ENCODE data around the gene PCDHGA2.
"Not testable (repeated sequence)": the region's sequence is repeated elsewhere in the genome, so short reads cannot be mapped to it uniquely, and the experiment has no call there.

The PCDHGA2 gene

DNA sequence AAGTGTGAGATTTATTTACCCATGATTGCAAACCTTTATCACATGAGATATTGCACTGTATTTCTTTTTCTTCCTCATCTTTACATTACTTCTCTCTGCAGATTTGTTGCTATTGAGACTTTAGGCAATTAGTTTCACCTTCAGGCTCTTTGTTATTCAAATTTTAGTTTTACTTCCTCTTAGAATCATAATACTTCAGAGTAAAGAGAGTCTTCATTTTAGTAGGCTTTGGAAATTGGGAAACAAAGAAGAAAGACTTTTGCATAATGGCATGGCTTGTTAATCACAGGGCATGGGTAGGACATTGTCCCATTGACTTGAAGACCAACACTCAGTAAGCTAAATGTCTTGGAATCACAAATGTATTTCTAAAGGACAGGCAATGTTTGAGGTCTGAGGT, 24.2 kb downstream of the PCDHGA2 start:
- Mint-ChIP-seq H3K27ac (no peak overlapping the region), H3K9me3 (peaks cover 19 to 54% of the 10 kb centered on the region in 2 donors), H3K4me1 (peaks cover 6% of the 10 kb centered on the region), H3K27me3 (peaks cover 89% of the 10 kb centered on the region), H3K4me3 (no peak overlapping the region)
- ATAC-seq (no peak), DNase-seq (no peak)

DNA sequence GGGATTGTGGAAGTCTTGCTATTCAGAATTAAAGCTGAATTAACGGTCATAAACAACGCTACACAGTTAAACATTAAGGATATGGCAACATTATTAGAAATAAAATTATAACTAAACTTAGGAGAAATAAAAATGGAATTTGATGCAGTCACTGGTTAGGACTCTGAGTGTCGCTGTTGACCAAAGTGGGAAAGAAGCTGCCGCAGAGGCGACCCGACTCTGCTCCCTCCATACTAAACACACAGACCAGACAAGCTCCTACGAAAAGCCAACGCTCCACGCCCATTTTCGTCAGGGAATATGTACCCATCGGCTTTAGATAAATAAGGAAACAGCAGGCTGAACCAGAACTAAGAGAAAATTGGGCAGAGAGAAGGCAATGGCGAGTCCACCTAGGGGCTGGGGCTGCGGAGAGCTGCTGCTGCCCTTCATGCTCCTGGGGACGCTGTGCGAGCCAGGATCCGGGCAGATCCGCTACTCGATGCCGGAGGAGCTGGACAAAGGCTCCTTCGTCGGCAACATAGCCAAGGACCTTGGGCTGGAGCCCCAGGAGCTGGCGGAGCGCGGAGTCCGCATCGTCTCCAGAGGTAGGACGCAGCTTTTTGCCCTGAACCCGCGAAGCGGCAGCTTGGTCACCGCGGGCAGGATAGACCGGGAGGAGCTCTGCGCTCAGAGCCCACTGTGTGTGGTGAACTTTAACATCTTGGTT, 25.5 kb downstream of the PCDHGA2 start, which contains the start of gene PCDHGA5:
TSS of gene PCDHGA5 (plus strand) at position 211 of the 709 bp plus-strand sequence. CDS start at position 380, 169 bp downstream.
- ATAC-seq (no peak), DNase-seq (no peak)
- Mint-ChIP-seq H3K27ac (peak within 1 kb of the TSS in 1 of 2 donors; percentile 88), H3K4me3 (peak within 1 kb of the TSS in 1 of 2 donors; percentile 10), H3K4me1 (peaks cover 6% of the 10 kb centered on the region), H3K27me3 (peaks cover 90% of the 10 kb centered on the region), H3K9me3 (peaks cover 14 to 54% of the 10 kb centered on the region in 2 donors)

DNA sequence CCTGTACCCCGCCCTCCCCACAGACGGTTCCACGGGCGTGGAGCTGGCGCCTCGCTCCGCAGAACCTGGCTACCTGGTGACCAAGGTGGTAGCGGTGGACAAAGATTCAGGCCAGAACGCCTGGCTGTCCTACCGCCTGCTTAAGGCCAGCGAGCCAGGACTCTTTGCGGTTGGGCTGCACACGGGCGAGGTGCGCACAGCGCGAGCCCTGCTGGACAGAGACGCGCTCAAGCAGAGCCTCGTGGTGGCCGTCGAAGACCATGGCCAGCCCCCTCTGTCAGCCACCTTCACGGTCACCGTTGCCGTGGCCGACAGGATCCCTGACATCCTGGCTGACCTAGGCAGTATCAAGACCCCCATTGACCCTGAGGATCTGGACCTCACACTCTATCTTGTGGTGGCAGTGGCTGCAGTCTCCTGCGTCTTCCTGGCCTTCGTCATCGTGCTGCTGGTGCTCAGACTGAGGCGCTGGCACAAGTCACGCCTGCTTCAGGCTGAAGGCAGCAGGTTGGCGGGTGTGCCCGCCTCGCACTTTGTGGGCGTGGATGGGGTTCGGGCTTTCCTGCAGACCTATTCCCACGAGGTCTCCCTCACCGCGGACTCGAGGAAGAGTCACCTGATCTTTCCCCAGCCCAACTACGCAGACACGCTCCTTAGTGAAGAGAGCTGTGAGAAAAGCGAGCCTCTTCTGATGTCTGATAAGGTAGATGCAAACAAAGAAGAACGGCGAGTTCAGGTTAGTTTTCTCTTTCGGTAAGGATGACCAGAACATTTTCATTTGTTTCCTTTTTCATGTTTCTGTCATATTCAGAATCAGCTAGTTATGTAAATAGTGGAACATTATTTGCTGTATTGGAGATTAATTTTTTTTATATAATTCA, 27.7 kb downstream of the PCDHGA2 start:
- peaks cover 16 to 51% of the 10 kb centered on the region in 2 donors for H3K9me3 Mint-ChIP-seq
- ATAC-seq, result no peak
- H3K4me1 Mint-ChIP-seq, result peaks cover 8% of the 10 kb centered on the region
- peaks cover 91% of the 10 kb centered on the region for H3K27me3 Mint-ChIP-seq
- no peak overlapping the region for H3K27ac Mint-ChIP-seq
- H3K4me3 Mint-ChIP-seq, result no peak overlapping the region
- no peak for DNase-seq

DNA sequence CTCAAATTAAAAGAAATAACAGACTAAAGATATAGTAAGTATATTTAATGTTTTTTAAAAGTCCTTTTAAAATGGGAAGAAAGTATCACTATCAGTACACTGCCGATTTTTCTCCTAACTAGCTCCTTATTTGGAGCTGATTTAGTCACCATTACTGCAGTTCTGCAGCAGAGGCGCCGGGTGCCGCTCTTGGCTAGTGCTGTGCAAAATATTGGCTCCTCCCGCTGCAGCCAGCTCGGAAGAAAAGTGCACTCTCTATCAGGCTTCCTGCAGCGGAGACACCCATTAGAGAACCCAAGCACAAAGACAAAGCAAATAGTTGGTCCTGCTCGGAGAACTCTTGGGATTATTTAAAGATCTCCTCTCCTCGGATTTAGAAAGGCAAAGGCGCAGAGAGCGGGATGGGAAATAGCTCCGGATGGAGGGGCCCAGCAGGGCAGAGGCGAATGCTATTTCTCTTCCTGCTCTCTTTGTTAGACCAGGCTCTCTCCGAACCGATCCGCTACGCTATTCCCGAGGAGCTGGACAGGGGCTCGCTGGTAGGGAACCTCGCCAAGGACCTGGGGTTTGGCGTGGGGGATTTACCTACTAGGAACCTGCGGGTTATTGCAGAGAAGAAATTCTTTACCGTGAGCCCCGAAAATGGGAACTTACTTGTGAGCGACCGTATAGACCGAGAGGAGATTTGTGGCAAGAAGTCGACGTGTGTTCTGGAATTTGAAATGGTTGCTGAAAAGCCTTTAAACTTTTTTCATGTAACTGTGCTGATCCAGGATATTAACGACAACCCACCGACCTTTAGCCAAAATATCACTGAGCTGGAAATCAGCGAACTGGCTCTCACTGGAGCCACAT, 31.7 kb downstream of the PCDHGA2 start, which contains the start of gene PCDHGB3:
TSS of gene PCDHGB3 (plus strand) at position 249 of the 855 bp plus-strand sequence. CDS start at position 402, 153 bp downstream.
- DNase-seq, result peak in 1 of 2 donors; percentile 35
- H3K27ac Mint-ChIP-seq, result peak within 1 kb of the TSS in 1 of 2 donors; percentile 85
- H3K9me3 Mint-ChIP-seq, result peaks cover 16 to 47% of the 10 kb centered on the region in 2 donors
- H3K4me3 Mint-ChIP-seq, result peak within 1 kb of the TSS; percentile 76 to 81
- H3K27me3 Mint-ChIP-seq, result peaks cover 90% of the 10 kb centered on the region
- peaks cover 8% of the 10 kb centered on the region for H3K4me1 Mint-ChIP-seq
- ATAC-seq, result peak; percentile 85

- Mint-ChIP-seq H3K27me3 (peaks cover 82% of the 10 kb centered on the region), H3K9me3 (peaks cover 16 to 52% of the 10 kb centered on the region in 2 donors), H3K4me3 (peak overlapping the region in 1 of 2 donors; percentile 14), H3K27ac (no peak overlapping the region), H3K4me1 (peaks cover 8% of the 10 kb centered on the region)
- ATAC-seq (no peak), DNase-seq (no peak)
Measured at GRCh38 chr5:141371572-141372475, 33.3 kb downstream of the PCDHGA2 start.

DNA sequence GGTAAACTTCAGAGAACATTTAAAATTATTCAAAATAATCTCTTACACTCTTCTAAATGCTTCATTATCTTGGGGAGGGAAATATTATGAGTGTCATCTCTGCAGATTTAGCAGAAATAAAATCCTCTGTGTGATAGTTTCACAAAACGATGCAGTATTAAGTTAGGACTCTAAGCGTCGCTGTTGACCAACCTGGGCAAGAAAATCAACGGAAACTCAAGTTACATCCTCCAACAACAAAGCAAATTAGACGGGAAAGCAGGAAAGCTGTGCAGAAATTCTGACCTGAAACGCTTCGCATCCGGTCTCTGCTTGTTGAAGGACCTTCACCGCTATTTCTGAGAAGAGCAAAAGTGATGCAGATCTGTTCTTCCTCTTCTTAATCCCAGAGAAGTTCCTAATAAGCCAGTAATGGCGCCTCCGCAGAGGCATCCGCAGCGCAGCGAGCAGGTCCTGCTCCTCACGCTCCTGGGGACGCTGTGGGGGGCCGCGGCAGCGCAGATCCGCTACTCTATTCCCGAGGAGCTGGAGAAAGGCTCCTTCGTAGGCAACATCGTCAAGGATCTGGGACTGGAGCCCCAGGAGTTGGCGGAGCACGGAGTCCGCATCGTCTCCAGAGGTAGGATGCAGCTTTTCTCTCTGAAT, 35.2 kb downstream of the PCDHGA2 start, which contains the start of gene PCDHGA6:
TSS of gene PCDHGA6 (plus strand) at position 219 of the 645 bp plus-strand sequence. CDS start at position 412, 193 bp downstream.
- Mint-ChIP-seq H3K4me3 (peak within 1 kb of the TSS; percentile 27 to 52), H3K9me3 (peaks cover 16 to 52% of the 10 kb centered on the region in 2 donors), H3K27me3 (peaks cover 77% of the 10 kb centered on the region), H3K27ac (no peak within 1 kb of the TSS), H3K4me1 (peaks cover 8% of the 10 kb centered on the region)
- ATAC-seq (no peak), DNase-seq (no peak)

GRCh38 chr5:141374627-141375026, 36.1 kb downstream of the PCDHGA2 start:
- ATAC-seq, result no peak
- Mint-ChIP-seq H3K9me3 (peaks cover 16 to 52% of the 10 kb centered on the region in 2 donors), H3K27ac (no peak overlapping the region), H3K27me3 (peaks cover 69% of the 10 kb centered on the region), H3K4me3 (no peak overlapping the region), H3K4me1 (peaks cover 8% of the 10 kb centered on the region)
- DNase-seq, result no peak

DNA sequence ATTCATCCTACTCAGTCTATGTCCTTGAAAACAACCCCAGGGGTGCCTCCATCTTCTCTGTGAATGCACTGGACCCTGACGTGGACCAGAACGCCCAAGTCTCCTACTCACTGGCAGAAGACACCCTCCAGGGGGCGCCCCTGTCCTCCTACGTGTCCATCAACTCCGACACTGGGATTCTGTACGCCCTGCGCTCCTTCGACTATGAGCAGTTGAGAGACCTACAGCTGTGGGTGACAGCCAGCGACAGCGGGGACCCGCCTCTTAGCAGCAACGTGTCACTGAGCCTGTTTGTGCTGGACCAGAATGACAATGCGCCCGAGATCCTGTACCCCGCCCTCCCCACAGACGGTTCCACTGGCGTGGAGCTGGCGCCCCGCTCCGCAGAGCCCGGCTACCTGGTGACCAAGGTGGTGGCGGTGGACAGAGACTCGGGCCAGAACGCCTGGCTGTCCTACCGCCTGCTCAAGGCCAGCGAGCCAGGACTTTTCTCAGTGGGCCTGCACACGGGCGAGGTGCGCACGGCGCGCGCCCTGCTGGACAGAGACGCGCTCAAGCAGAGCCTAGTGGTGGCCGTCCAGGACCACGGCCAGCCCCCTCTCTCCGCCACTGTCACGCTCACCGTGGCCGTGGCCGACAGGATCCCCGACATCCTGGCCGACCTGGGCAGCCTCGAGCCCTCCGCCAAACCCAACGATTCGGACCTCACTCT, 37.0 kb downstream of the PCDHGA2 start:
- ATAC-seq, H3K4me3 Mint-ChIP-seq, H3K27ac Mint-ChIP-seq, DNase-seq, H3K4me1 Mint-ChIP-seq: not testable (repeated sequence)
- Mint-ChIP-seq H3K27me3 (peaks cover 59% of the 10 kb centered on the region), H3K9me3 (peaks cover 14 to 45% of the 10 kb centered on the region in 2 donors)

GRCh38 chr5:141382469-141383294, 44.1 kb downstream of the PCDHGA2 start, which contains the start of gene PCDHGA7:
TSS of gene PCDHGA7 (plus strand) at chr5:141382742. CDS start at chr5:141382900, 158 bp downstream.
- Mint-ChIP-seq H3K27me3 (peaks cover 67% of the 10 kb centered on the region), H3K9me3 (peaks cover 5 to 25% of the 10 kb centered on the region in 2 donors), H3K4me3 (peak within 1 kb of the TSS; percentile 74 to 85), H3K27ac (peak within 1 kb of the TSS in 1 of 2 donors; percentile 56), H3K4me1 (peaks cover 5% of the 10 kb centered on the region)
- no peak for DNase-seq
- no peak for ATAC-seq

- peaks cover 5% of the 10 kb centered on the region for H3K4me1 Mint-ChIP-seq
- peak overlapping the region; percentile 74 to 85 for H3K4me3 Mint-ChIP-seq
- no peak overlapping the region for H3K27ac Mint-ChIP-seq
- DNase-seq (no peak), ATAC-seq (no peak)
- H3K27me3 Mint-ChIP-seq, result peaks cover 65% of the 10 kb centered on the region
- H3K9me3 Mint-ChIP-seq, result peaks cover 7 to 27% of the 10 kb centered on the region in 2 donors
Measured at GRCh38 chr5:141383345-141383744, 44.8 kb downstream of the PCDHGA2 start.

DNA sequence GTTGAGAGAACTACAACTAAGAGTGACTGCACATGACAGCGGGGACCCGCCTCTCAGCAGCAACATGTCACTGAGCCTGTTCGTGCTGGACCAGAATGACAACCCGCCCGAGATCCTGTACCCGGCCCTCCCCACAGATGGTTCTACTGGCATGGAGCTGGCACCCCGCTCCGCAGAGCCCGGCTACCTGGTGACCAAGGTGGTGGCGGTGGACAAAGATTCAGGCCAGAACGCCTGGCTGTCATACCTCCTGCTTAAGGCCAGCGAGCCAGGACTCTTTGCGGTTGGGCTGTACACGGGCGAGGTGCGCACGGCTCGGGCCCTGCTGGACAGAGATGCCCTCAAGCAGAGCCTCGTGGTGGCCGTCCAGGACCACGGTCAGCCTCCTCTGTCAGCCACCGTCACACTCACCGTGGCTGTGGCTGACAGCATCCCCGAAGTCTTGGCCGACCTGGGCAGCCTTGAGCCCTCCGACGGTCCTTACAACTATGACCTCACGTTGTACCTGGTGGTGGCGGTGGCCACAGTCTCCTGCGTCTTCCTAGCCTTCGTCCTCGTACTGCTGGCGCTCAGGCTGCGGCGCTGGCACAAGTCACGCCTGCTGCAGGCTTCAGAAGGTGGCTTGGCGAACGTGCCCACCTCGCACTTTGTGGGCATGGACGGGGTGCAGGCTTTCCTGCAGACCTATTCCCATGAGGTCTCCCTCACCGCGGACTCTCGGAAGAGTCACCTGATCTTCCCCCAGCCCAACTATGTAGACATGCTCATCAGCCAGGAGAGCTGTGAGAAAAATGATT, 46.1 kb downstream of the PCDHGA2 start:
- H3K9me3 Mint-ChIP-seq, result peaks cover 10 to 41% of the 10 kb centered on the region in 2 donors
- DNase-seq (no peak), ATAC-seq (no peak)
- H3K27ac Mint-ChIP-seq, result no peak overlapping the region
- H3K27me3 Mint-ChIP-seq, result peaks cover 75% of the 10 kb centered on the region
- H3K4me1 Mint-ChIP-seq, result peaks cover 5% of the 10 kb centered on the region
- H3K4me3 Mint-ChIP-seq, result no peak overlapping the region
